IMR-90 (cell line): ENCODE results near the gene SDC1. TPM values are rescaled to one million over a fixed set of nuclear protein-coding genes. Genes with fewer than 3 reads are reported as not detected.

Experiments used
- ATAC-seq: fragments of 200-7000 bp; cut with Tn5 transposase; 2 replicates; pipeline ENCODE4 v1.9.1; 2020; ENCODE audit warnings: low read depth, mild to moderate bottlenecking, moderate library complexity
- Bru-seq: library from RNA; stranded (reverse); fragments of 400-500 nt; gene quantifications from one replicate; lab custom pipeline; 2021; lab: Mats Ljungman, UMichigan
- BruChase-seq, 2 experiments: library from RNA; stranded (reverse); fragments of 400-500 nt; gene quantifications; one replicate each; lab custom pipeline; 2021; lab: Mats Ljungman, UMichigan
- BruUV-seq: library from RNA; stranded (reverse); fragments of 400-500 nt; replicated peaks from 2 replicates; lab custom pipeline; 2021; lab: Mats Ljungman, UMichigan
- CTCF ChIA-PET: fragments of 300-600 bp; formaldehyde crosslinking; extraction: SDS; loops from one replicate; lab custom pipeline; 2021; ENCODE audit warnings: antibody characterized with exemption; lab: Yijun Ruan, JAX
- POLR2A ChIA-PET: fragments of 300-600 bp; sonication (Branson Sonifier 250); formaldehyde crosslinking; loops from one replicate; lab custom pipeline; 2022; ENCODE audit warnings: antibody characterized with exemption; ENCODE audit not compliant: unreplicated experiment; lab: Charles Lee
- DNase-seq: peaks from one replicate; pipeline ENCODE4 v3.0.0; 2013
- H2AFZ ChIP-seq: replicated peaks from 2 replicates; pipeline ENCODE3; 2013; ENCODE audit warnings: low read length, mild to moderate bottlenecking; ENCODE audit not compliant: poor library complexity
- H2AK5ac ChIP-seq: 2 replicates; pipeline ENCODE4 v1.6.1; 2013; ENCODE audit warnings: low read depth, low read length, inconsistent platforms
- H2AK9ac ChIP-seq: replicated peaks from 2 replicates; pipeline ENCODE3; 2013; ENCODE audit warnings: mild to moderate bottlenecking, low read depth, low read length, moderate library complexity; ENCODE audit not compliant: poor library complexity
- H2BK120ac ChIP-seq: 2 replicates; pipeline ENCODE4 v1.6.1; 2013; ENCODE audit warnings: low read depth, low read length, inconsistent platforms
- H2BK15ac ChIP-seq: 3 replicates; pipeline ENCODE4 v1.6.1; 2013; ENCODE audit warnings: low read depth, low read length, inconsistent platforms
- H2BK20ac ChIP-seq: 2 replicates; pipeline ENCODE4 v1.6.1; 2013; ENCODE audit warnings: low read depth, mild to moderate bottlenecking, inconsistent platforms, low read length, moderate library complexity
- H2BK5ac ChIP-seq: 2 replicates; pipeline ENCODE4 v1.6.1; 2013; ENCODE audit warnings: mild to moderate bottlenecking, low read depth, low read length, inconsistent platforms; ENCODE audit not compliant: poor library complexity, severe bottlenecking
- H3K14ac ChIP-seq: replicated peaks from 2 replicates; pipeline ENCODE4 v1.6.1; 2013; ENCODE audit warnings: low read depth, low read length, inconsistent platforms
- H3K18ac ChIP-seq: 2 replicates; pipeline ENCODE4 v1.6.1; 2013; ENCODE audit warnings: low read depth, low read length, control low read depth
- H3K23ac ChIP-seq: 2 replicates; pipeline ENCODE4 v1.6.1; 2013; ENCODE audit warnings: low read depth, low read length, inconsistent platforms
- H3K27ac ChIP-seq: 2 replicates; pipeline ENCODE4 v1.5.1; 2013; ENCODE audit warnings: mild to moderate bottlenecking, control low read depth, low read length; ENCODE audit not compliant: insufficient read depth
- H3K27me3 ChIP-seq: 2 replicates; pipeline ENCODE4 v1.6.1; 2013; ENCODE audit warnings: low read length; ENCODE audit not compliant: control insufficient read depth, insufficient read depth
- H3K36me3 ChIP-seq: 2 replicates; pipeline ENCODE4 v1.6.1; 2013; ENCODE audit warnings: low read length, mixed read lengths; ENCODE audit not compliant: control insufficient read depth, insufficient read depth
- H3K4ac ChIP-seq: 2 replicates; pipeline ENCODE4 v1.6.1; 2013; ENCODE audit warnings: low read depth, low read length, inconsistent platforms
- H3K4me1 ChIP-seq: 2 replicates; pipeline ENCODE4 v1.6.1; 2013; ENCODE audit warnings: low read length, mixed read lengths; ENCODE audit not compliant: control insufficient read depth, insufficient read depth
- H3K4me2 ChIP-seq: 2 replicates; pipeline ENCODE4 v1.6.1; 2013; ENCODE audit warnings: low read depth, mild to moderate bottlenecking, control low read depth, low read length, moderate library complexity
- H3K4me3 ChIP-seq: 2 replicates; pipeline ENCODE4 v1.5.1; 2013; ENCODE audit warnings: low read depth, mild to moderate bottlenecking, control low read depth, low read length, moderate library complexity; ENCODE audit not compliant: insufficient read depth
- H3K56ac ChIP-seq: 2 replicates; pipeline ENCODE4 v1.6.1; 2013; ENCODE audit warnings: low read length, inconsistent platforms; ENCODE audit not compliant: insufficient read depth; ENCODE audit errors: extremely low read depth
- H3K79me1 ChIP-seq, 2 experiments: 2 replicates each; pipeline ENCODE4 v1.6.1; 2013; ENCODE audit warnings: low read length in 2 of 2, inconsistent platforms in 1 of 2, low read depth in 1 of 2
- H3K9ac ChIP-seq: 2 replicates; pipeline ENCODE4 v1.6.1; 2013; ENCODE audit warnings: low read depth, low read length, control low read depth
- H3K9me1 ChIP-seq: 2 replicates; pipeline ENCODE4 v1.6.1; 2013; ENCODE audit warnings: low read length, inconsistent platforms; ENCODE audit not compliant: insufficient read depth
- H3K9me3 ChIP-seq: 2 replicates; pipeline ENCODE4 v1.6.1; 2013; ENCODE audit warnings: low read length; ENCODE audit not compliant: control insufficient read depth, insufficient read depth
- H4K20me1 ChIP-seq: 2 replicates; pipeline ENCODE4 v1.6.1; 2013; ENCODE audit warnings: low read length, inconsistent platforms; ENCODE audit not compliant: insufficient read depth
- H4K5ac ChIP-seq: 2 replicates; pipeline ENCODE4 v1.6.1; 2013; ENCODE audit warnings: mild to moderate bottlenecking, low read depth, low read length, control low read depth
- H4K8ac ChIP-seq, 2 experiments: 2 replicates each; pipeline ENCODE4 v1.6.1; 2013; ENCODE audit warnings: low read depth in 2 of 2, low read length in 2 of 2, control low read depth in 1 of 2, inconsistent platforms in 1 of 2
- H4K91ac ChIP-seq: 2 replicates; pipeline ENCODE4 v1.6.1; 2013; ENCODE audit warnings: low read depth, low read length, inconsistent platforms; ENCODE audit not compliant: insufficient read depth
- BHLHE40 ChIP-seq: fragments of 150-350 bp; IDR thresholded peaks from 2 replicates; pipeline ENCODE4 v1.6.1; 2016; ENCODE audit warnings: mild to moderate bottlenecking, low read depth, low read length
- MAZ ChIP-seq: IDR thresholded peaks from 2 replicates; pipeline ENCODE4 v1.6.1; 2012; ENCODE audit warnings: low read depth, mild to moderate bottlenecking, low read length, improper control_type of control experiment, moderate library complexity, borderline replicate concordance
- RFX5 ChIP-seq: IDR thresholded peaks from 2 replicates; pipeline ENCODE4 v1.8.0; 2012; ENCODE audit warnings: low read depth, mild to moderate bottlenecking, low read length, moderate library complexity
- WGBS, 2 experiments: methylation state at CpG; one replicate each; pipeline versions ENCODE4 v1.1.5 to v1.1.7; 2013; ENCODE audit warnings: missing lambda C conversion rate in 2 of 2; ENCODE audit not compliant: insufficient read length in 1 of 2; ENCODE audit errors: extremely low coverage in 2 of 2; 5-methylcytosine and 5-hydroxymethylcytosine counted together
- dilution Hi-C: fragments of 300-500 bp; cut with HindIII; formaldehyde crosslinking; loops from one replicate; pipeline ENCODE4 v1.14.3; 2018; ENCODE audit warnings: low sequenced_read_pairs; ENCODE audit not compliant: unreplicated experiment
- in situ Hi-C: fragments of 300-500 bp; cut with MboI; formaldehyde crosslinking; loops from 3 replicates; pipeline ENCODE4 v1.14.3; 2019; ENCODE audit warnings: low sequenced_read_pairs, inconsistent platforms, mixed read lengths
- intact Hi-C: fragments of 100-400 bp; cut with micrococcal nuclease; formaldehyde crosslinking; loops from 2 replicates; pipeline ENCODE4 v1.10.0; 2022
- long read RNA-seq: library from polyadenylated mRNA; unstranded; transcript quantifications from one replicate; pipeline ENCODE4 v2.0.0, GENCODE V29; 2021; ENCODE audit not compliant: unreplicated experiment
- polyA plus RNA-seq, 3 experiments: library from polyadenylated mRNA; depleted of rRNA; stranded (reverse); fragments of >200 nt; gene quantifications; 2 replicates each; pipeline ENCODE4 v1.2.3, GENCODE V29; 2012; ENCODE audit warnings: low replicate concordance in 1 of 3
- total RNA-seq: library from RNA; depleted of rRNA; stranded (reverse); fragments of >200 nt; gene quantifications from 2 replicates; pipeline ENCODE4 v1.2.3, GENCODE V29; 2012; rRNA removed

The SDC1 gene
- 22.0 and 23.6 TPM in 2 replicates for total RNA-seq
- 28.3 and 38.8 TPM in 2 replicates for polyA plus RNA-seq (2012; rRNA removed)
- polyA plus RNA-seq (2012; cell fraction: cytosol; rRNA removed) = 21.6 and 39.0 TPM in 2 replicates
- polyA plus RNA-seq (2012; cell fraction: nucleus; rRNA removed; ENCODE audit: low replicate concordance) = 9.4 and 21.6 TPM in 2 replicates
- percentile 43 among the genes with signal in this experiment for Bru-seq, nascent RNA
- percentile 48 among the genes with signal in this experiment for BruChase-seq, experiment 1, labeled RNA remaining after a 6-hour chase
- BruChase-seq, experiment 2, labeled RNA remaining after a 2-hour chase = percentile 42 among the genes with signal in this experiment
- long read RNA-seq, transcript SDC1-201 (5 exons, 3,147 nt) = major isoform, 20 of 54 reads
- long read RNA-seq, partial matches to known transcripts = 14 of 54 reads
- long read RNA-seq, other reads (novel, unspliced or antisense) = 17 of 54 reads

- no peak within 1 kb of the TSS; the same call in 1 of the 2 replicates for H3K18ac ChIP-seq
- H4K20me1 ChIP-seq = no peaks in the 10 kb centered on the region
- BruUV-seq = no TSS peak
- WGBS, 2 experiments = 0% methylated on average over 12 of the region's 65 CpGs; no CpG with 5 or more reads in 1 of the 2 experiments
- peak within 1 kb of the TSS; percentile 77 for H3K4ac ChIP-seq
- H3K14ac ChIP-seq = no peak within 1 kb of the TSS
- no peaks in the 10 kb centered on the region for H3K36me3 ChIP-seq
- dilution Hi-C loops = no loop called here
- ChIA-PET CTCF (interaction anchor here (0.6 to 2.2 kb wide), 4 partner anchors 86 to 262 kb away, joined by 3 to 10 read pairs (median 8); no protein-coding TSS in a partner anchor), POLR2A (no interaction called here)
- peak within 1 kb of the TSS; percentile 4 for H2BK5ac ChIP-seq
- peak; percentile 45 for DNase-seq
- ATAC-seq = peak; percentile 51
- no peak within 1 kb of the TSS for H2AK5ac ChIP-seq
- H3K4me1 ChIP-seq = peaks cover 22% of the 10 kb centered on the region
- H2BK20ac ChIP-seq = no peak within 1 kb of the TSS
- peak within 1 kb of the TSS; percentile 68 for H3K9ac ChIP-seq
- peaks cover 7% of the 10 kb centered on the region for H3K9me1 ChIP-seq
- H4K5ac ChIP-seq = no peak within 1 kb of the TSS; the same call in 1 of the 2 replicates
- H2BK15ac ChIP-seq = 0 out of 3 replicates have a peak within 1 kb of the TSS, but pooled peaks have one; percentile 21
- no peaks in the 10 kb centered on the region for H3K27me3 ChIP-seq
- H2AK9ac ChIP-seq = peak within 1 kb of the TSS; percentile 88
- no peak within 1 kb of the TSS for H3K23ac ChIP-seq
- TF ChIP-seq MAZ = peak; percentile 14; the same call in 1 of the 2 replicates
- peak; percentile 64; the same call in 1 of the 2 replicates for TF ChIP-seq BHLHE40
- TF ChIP-seq RFX5 = no peak
- peak within 1 kb of the TSS; percentile 6 to 74; a peak in 2 of 4 replicates for H4K8ac ChIP-seq
- H3K4me3 ChIP-seq = peak within 1 kb of the TSS; percentile 62
- H4K91ac ChIP-seq = peak within 1 kb of the TSS; percentile 89; the same call in 1 of the 2 replicates
- H3K27ac ChIP-seq = peak within 1 kb of the TSS; percentile 43
- in situ Hi-C loops = no loop called here
- 0 out of 2 replicates have a peak, but pooled peaks cover 2% of the 10 kb centered on the region for H3K9me3 ChIP-seq
- peaks cover 0 to 26% of the 10 kb centered on the region in 2 experiments; a peak in 2 of 4 replicates for H3K79me1 ChIP-seq
- peak within 1 kb of the TSS; percentile 71 for H3K4me2 ChIP-seq
- peak within 1 kb of the TSS; percentile 64; the same call in 1 of the 2 replicates for H2BK120ac ChIP-seq
- no peak within 1 kb of the TSS; the same call in 1 of the 2 replicates for H3K56ac ChIP-seq
- intact Hi-C loops = loop anchor here (1.0 to 5.0 kb wide), 3 partner anchors 58 to 118 kb away; no protein-coding TSS in a partner anchor
- H2AFZ ChIP-seq = peak within 1 kb of the TSS; percentile 97
Measured at GRCh38 chr2:20224716-20225293, at the start of gene SDC1. TSS of gene SDC1 (minus strand) at chr2:20225130. CDS start at chr2:20224867, 263 bp downstream.
